Stimulated activated CD8-positive, alpha-beta memory T cell treated with anti-CD3 and anti-CD28 coated beads, Interleukin-2, amount 100 ng/mL, for 48 hours (primary cell): ENCODE data around the gene MACROD2.
"Not testable (repeated sequence)": the region's sequence is repeated elsewhere in the genome, so short reads cannot be mapped to it uniquely, and the experiment has no call there.

Experiments used
- DNase-seq, 2 donors: peaks; one replicate each; pipeline ENCODE4 v3.0.0-alpha.2; 2020; ENCODE audit warnings: low read depth in 2 of 2

Gene MACROD2

GRCh38 chr20:15339264-15339663, 1343.9 kb downstream of the MACROD2 start:
- no peak for DNase-seq

GRCh38 chr20:15342991-15343523, 1347.7 kb downstream of the MACROD2 start:
- DNase-seq, result no peak

GRCh38 chr20:15345287-15345686, 1350.0 kb downstream of the MACROD2 start:
- no peak for DNase-seq

GRCh38 chr20:15346657-15347280, 1351.5 kb downstream of the MACROD2 start:
- no peak for DNase-seq

GRCh38 chr20:15359056-15359455, 1363.7 kb downstream of the MACROD2 start:
- no peak for DNase-seq

GRCh38 chr20:15362849-15363248, 1367.5 kb downstream of the MACROD2 start:
- no peak for DNase-seq

GRCh38 chr20:15364781-15365180, 1369.5 kb downstream of the MACROD2 start:
- DNase-seq, result no peak

GRCh38 chr20:15370370-15370769, 1375.1 kb downstream of the MACROD2 start:
- no peak for DNase-seq

GRCh38 chr20:15374682-15375081, 1379.4 kb downstream of the MACROD2 start:
- DNase-seq, result no peak

GRCh38 chr20:15375836-15376235, 1380.5 kb downstream of the MACROD2 start:
- DNase-seq, result no peak

GRCh38 chr20:15377603-15378002, 1382.3 kb downstream of the MACROD2 start:
- not testable (repeated sequence) for DNase-seq

- no peak for DNase-seq
Measured at GRCh38 chr20:15378151-15378550, 1382.8 kb downstream of the MACROD2 start.

- DNase-seq, result no peak
Measured at GRCh38 chr20:15379681-15380296, 1384.5 kb downstream of the MACROD2 start.

- no peak for DNase-seq
Measured at GRCh38 chr20:15380770-15381169, 1385.5 kb downstream of the MACROD2 start.

- DNase-seq, result no peak
Measured at GRCh38 chr20:15387228-15387627, 1391.9 kb downstream of the MACROD2 start.

- no peak for DNase-seq
Measured at GRCh38 chr20:15395457-15395856, 1400.1 kb downstream of the MACROD2 start.

GRCh38 chr20:15396026-15396425, 1400.7 kb downstream of the MACROD2 start:
- no peak for DNase-seq

- no peak for DNase-seq
Measured at GRCh38 chr20:15396900-15397299, 1401.6 kb downstream of the MACROD2 start.

GRCh38 chr20:15399781-15400180, 1404.5 kb downstream of the MACROD2 start:
- no peak for DNase-seq

GRCh38 chr20:15406072-15406471, 1410.8 kb downstream of the MACROD2 start:
- no peak for DNase-seq

GRCh38 chr20:15411781-15412180, 1416.5 kb downstream of the MACROD2 start:
- DNase-seq, result no peak

GRCh38 chr20:15415908-15416307, 1420.6 kb downstream of the MACROD2 start:
- no peak for DNase-seq

- no peak for DNase-seq
Measured at GRCh38 chr20:15419856-15420255, 1424.5 kb downstream of the MACROD2 start.
